K562 (cell line): ENCODE measurements around the gene MEX3A. TPM values are rescaled to one million over a fixed set of nuclear protein-coding genes. Genes with fewer than 3 reads are reported as not detected.

Experiments used
- ADNP ChIP-seq: fragments of 200-800 bp; sonication (Bioruptor generic); IDR thresholded peaks from 2 replicates; pipeline ENCODE4 v1.6.1; 2016; ENCODE audit warnings: missing genetic modification characterization, missing compliant biosample characterization
- CBX3 ChIP-seq, 2 experiments: IDR thresholded peaks; 1 replicate in 1 of 2; 2 replicates in 1 of 2; pipeline ENCODE4 v1.6.1; 2012; ENCODE audit warnings: inconsistent platforms in 2 of 2, low read length in 2 of 2, borderline replicate concordance in 1 of 2, control low read depth in 1 of 2
- CEBPB ChIP-seq: fragments of 450-650 bp; IDR thresholded peaks from 2 replicates; pipeline ENCODE4 v1.6.1; 2016; ENCODE audit warnings: missing genetic modification characterization, missing compliant biosample characterization
- CHD7 ChIP-seq: fragments of 200-600 bp; sonication (generic); IDR thresholded peaks from one replicate; pipeline ENCODE4 v1.6.1; 2012; ENCODE audit warnings: mild to moderate bottlenecking, low read depth, low read length, inconsistent platforms
- DDX20 ChIP-seq: fragments of 450-650 bp; IDR thresholded peaks from 2 replicates; pipeline ENCODE4 v1.6.1; 2016; ENCODE audit warnings: missing genetic modification characterization, low read depth, mild to moderate bottlenecking, missing compliant biosample characterization, moderate library complexity
- EGR1 ChIP-seq: fragments of 450-650 bp; conservative IDR thresholded peaks from 2 replicates; pipeline ENCODE4 v1.6.1; 2017; ENCODE audit warnings: mild to moderate bottlenecking
- FOXJ2 ChIP-seq: fragments of 200-800 bp; sonication (Bioruptor generic); IDR thresholded peaks from 2 replicates; pipeline ENCODE4 v1.6.1; 2016; ENCODE audit warnings: missing genetic modification characterization, missing compliant biosample characterization
- GTF2B ChIP-seq: IDR thresholded peaks from 2 replicates; pipeline ENCODE4 v1.6.1; 2011; ENCODE audit not compliant: insufficient read length; ENCODE audit errors: extremely low read depth
- HDAC8 ChIP-seq: fragments of 450-650 bp; IDR thresholded peaks from 2 replicates; pipeline ENCODE4 v1.6.1; 2016; ENCODE audit warnings: mild to moderate bottlenecking, missing genetic modification characterization, moderate library complexity, missing compliant biosample characterization
- MAX ChIP-seq: sonication (generic); formaldehyde crosslinking; IDR thresholded peaks from 2 replicates; pipeline ENCODE4 v1.9.0; 2022; ENCODE audit warnings: mild to moderate bottlenecking, missing genetic modification reagents
- NRF1 ChIP-seq, 2 experiments: fragments of 450-650 bp; IDR thresholded peaks in 1 of 2; conservative IDR thresholded peaks in 1 of 2; 2 replicates each; pipeline ENCODE4 v1.6.1; 2014; ENCODE audit warnings: mild to moderate bottlenecking in 2 of 2
- RB1 ChIP-seq: fragments of 450-650 bp; IDR thresholded peaks from 2 replicates; pipeline ENCODE4 v1.6.1; 2017; ENCODE audit warnings: low read depth, mild to moderate bottlenecking
- TGIF2 ChIP-seq: sonication (generic); formaldehyde crosslinking; IDR thresholded peaks from 2 replicates; pipeline ENCODE4 v1.8.1; 2022; ENCODE audit warnings: mild to moderate bottlenecking, missing genetic modification reagents, moderate library complexity
- ZBTB8A ChIP-seq: fragments of 450-650 bp; IDR thresholded peaks from 2 replicates; pipeline ENCODE4 v1.6.1; 2018; ENCODE audit warnings: mild to moderate bottlenecking, moderate library complexity; ENCODE audit not compliant: partially characterized antibody
- ZNF124 ChIP-seq: sonication (generic); formaldehyde crosslinking; IDR thresholded peaks from 2 replicates; pipeline ENCODE4 v1.8.1; 2022; ENCODE audit warnings: missing genetic modification reagents
- ZNF134 ChIP-seq: fragments of 250-450 bp; sonication (Bioruptor Pico); conservative IDR thresholded peaks from 2 replicates; pipeline ENCODE4 v1.4.0; 2020
- polyA plus RNA-seq, 8 experiments: library from polyadenylated mRNA; depleted of rRNA in 4 of 8; stranded (reverse) in 5 of 8; unstranded in 3 of 8; fragments of >200 nt; fragmentation: Nextera tagmentation in 2 of 8; fragmentation: Illumina TruSeq in 1 of 8; extraction: Ambion mirVana in 2 of 8; extraction: Trizol in 1 of 8; gene quantifications; 2 replicates each; pipeline versions ENCODE4 v1.2.1 to v1.2.3, GENCODE V29; 2011 to 2014; ENCODE audit warnings: inconsistent platforms in 1 of 8, missing spikeins in 1 of 8
- total RNA-seq, 7 experiments: library from RNA; depleted of rRNA in 6 of 7; stranded (reverse); fragments of >200 nt in 6 of 7; fragmentation: Illumina TruSeq in 2 of 7; extraction: Trizol in 2 of 7; gene quantifications; 2 replicates each; pipeline versions ENCODE4 v1.2.1 to v1.2.3, GENCODE V29; 2011 to 2021; ENCODE audit warnings: low replicate concordance in 1 of 7

The MEX3A gene
- total and polyA plus RNA-seq, 9 of the 15 experiments (the other 6 are each of a cell fraction or from before 2014, with no cell fraction given): 0.36 to 13.7 (median 5.2) TPM

GRCh38 chr1:156129687-156130577 lies 47.7 kb upstream of the MEX3A start (continued):
- TF ChIP-seq CHD7 (no peak), NRF1 (conservative IDR thresholded peaks at IDR 0.05 in 1 of 2, IDR thresholded peaks at IDR 0.05 in 1 of 2) (no peak), FOXJ2 (tag) (no peak), EGR1 (no peak), ZBTB8A (no peak), HDAC8 (no peak), DDX20 (tag) (no peak), GTF2B (no peak), RB1 (no peak), TGIF2 (no peak), MAX (CRISPR knock-in tag) (peak; percentile 10; the same call in 1 of the 2 replicates), ADNP (tag) (no peak), ZNF124 (CRISPR knock-in tag) (no peak), CBX3 (IDR thresholded peaks at IDR 0.05; ENCODE audit: borderline replicate concordance in 1 of 2, low read length in 2 of 2) (no peak), CEBPB (tag) (no peak), ZNF134 (CRISPR knock-in tag) (no peak)
